Mesothelial cell of epicardium (in vitro differentiated cells): Measurements from ENCODE around the gene MAGI1. TPM values are rescaled to one million over a fixed set of nuclear protein-coding genes. Genes with fewer than 3 reads are reported as not detected.

Experiments used
- DNase-seq, 2 experiments: peaks; one replicate each; pipeline ENCODE4 v3.0.0; 2021; ENCODE audit warnings: low spot score in 2 of 2; ENCODE audit not compliant: unreplicated experiment in 2 of 2
- H3K27ac Mint-ChIP-seq: 2 replicates; pipeline ENCODE4 v1.8.0; 2021; ENCODE audit warnings: mixed read lengths
- H3K27me3 Mint-ChIP-seq: 2 replicates; pipeline ENCODE4 v1.8.0; 2021; ENCODE audit warnings: low read depth, mixed read lengths
- H3K36me3 Mint-ChIP-seq: 2 replicates; pipeline ENCODE4 v1.8.0; 2021; ENCODE audit warnings: mixed read lengths
- H3K4me1 Mint-ChIP-seq: 2 replicates; pipeline ENCODE4 v1.8.0; 2021; ENCODE audit warnings: mixed read lengths
- H3K4me3 Mint-ChIP-seq: 2 replicates; pipeline ENCODE4 v1.8.0; 2021; ENCODE audit warnings: mild to moderate bottlenecking, moderate library complexity, mixed read lengths
- H3K9me3 Mint-ChIP-seq: 2 replicates; pipeline ENCODE4 v1.8.0; 2021; ENCODE audit warnings: mixed read lengths
- total RNA-seq: library from RNA; stranded (reverse); gene quantifications from 3 replicates; pipeline ENCODE4 v1.2.1, GENCODE V29; 2021
- TF ChIP-seq, protein P1 (sequence below): fragments of 200-600 bp; sonication (generic); IDR thresholded peaks from one replicate; pipeline ENCODE4 v1.5.0; 2021; ENCODE audit warnings: antibody characterized with exemption; ENCODE audit not compliant: unreplicated experiment

MAGI1 gene
- total RNA-seq, 1 donor from 2014 or later = 65.6 TPM

DNA sequence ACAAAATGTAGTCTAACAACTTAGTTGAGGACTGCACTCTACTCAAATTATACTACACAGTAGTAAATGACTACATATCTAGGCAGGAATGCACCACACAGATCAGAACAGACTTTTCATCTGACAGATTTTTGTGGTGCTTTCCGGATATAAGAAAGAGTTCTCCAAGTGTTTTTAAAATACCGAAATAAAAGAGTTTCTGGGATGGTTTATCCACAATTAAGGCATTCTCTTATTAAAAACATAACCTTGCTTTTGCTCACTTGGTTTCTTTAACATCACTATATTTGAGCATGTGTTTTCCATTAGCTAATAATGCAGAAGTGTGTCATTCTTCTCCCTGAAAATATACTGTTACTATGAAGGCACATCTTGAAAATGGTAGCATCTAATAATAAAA lies 132.9 kb downstream of the MAGI1 start:
- no peak for DNase-seq
- Mint-ChIP-seq H3K4me1 (peaks cover 28% of the 10 kb centered on the region), H3K27me3 (no peaks in the 10 kb centered on the region), H3K36me3 (no peaks in the 10 kb centered on the region), H3K9me3 (no peaks in the 10 kb centered on the region), H3K27ac (peak overlapping the region; percentile 74), H3K4me3 (no peak overlapping the region)
- TF ChIP-seq, protein P1, sequence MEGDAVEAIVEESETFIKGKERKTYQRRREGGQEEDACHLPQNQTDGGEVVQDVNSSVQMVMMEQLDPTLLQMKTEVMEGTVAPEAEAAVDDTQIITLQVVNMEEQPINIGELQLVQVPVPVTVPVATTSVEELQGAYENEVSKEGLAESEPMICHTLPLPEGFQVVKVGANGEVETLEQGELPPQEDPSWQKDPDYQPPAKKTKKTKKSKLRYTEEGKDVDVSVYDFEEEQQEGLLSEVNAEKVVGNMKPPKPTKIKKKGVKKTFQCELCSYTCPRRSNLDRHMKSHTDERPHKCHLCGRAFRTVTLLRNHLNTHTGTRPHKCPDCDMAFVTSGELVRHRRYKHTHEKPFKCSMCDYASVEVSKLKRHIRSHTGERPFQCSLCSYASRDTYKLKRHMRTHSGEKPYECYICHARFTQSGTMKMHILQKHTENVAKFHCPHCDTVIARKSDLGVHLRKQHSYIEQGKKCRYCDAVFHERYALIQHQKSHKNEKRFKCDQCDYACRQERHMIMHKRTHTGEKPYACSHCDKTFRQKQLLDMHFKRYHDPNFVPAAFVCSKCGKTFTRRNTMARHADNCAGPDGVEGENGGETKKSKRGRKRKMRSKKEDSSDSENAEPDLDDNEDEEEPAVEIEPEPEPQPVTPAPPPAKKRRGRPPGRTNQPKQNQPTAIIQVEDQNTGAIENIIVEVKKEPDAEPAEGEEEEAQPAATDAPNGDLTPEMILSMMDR = no peak

DNA sequence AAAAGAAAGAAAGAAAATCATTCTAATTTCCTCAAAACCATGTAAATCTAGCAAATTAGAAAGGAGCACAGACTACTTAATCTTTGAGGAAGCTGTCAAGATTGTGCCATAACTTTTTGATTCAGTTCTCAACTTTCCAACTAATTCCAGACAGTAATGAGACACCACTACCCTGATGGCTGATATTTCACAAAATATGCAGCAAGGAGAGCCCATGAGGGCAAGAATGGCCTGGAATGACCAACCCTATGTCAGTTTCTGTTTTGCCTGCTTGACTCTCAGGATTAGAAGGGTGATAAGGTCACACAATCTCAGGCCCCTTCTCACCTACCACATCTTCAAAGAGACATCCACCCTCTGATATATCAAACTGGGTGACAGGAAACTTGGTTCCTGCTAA lies 134.7 kb downstream of the MAGI1 start:
- Mint-ChIP-seq H3K9me3 (no peaks in the 10 kb centered on the region), H3K4me3 (no peak overlapping the region), H3K4me1 (peaks cover 42% of the 10 kb centered on the region), H3K27me3 (no peaks in the 10 kb centered on the region), H3K36me3 (no peaks in the 10 kb centered on the region), H3K27ac (no peak overlapping the region)
- no peak for DNase-seq
- TF ChIP-seq, protein P1 = no peak

DNA sequence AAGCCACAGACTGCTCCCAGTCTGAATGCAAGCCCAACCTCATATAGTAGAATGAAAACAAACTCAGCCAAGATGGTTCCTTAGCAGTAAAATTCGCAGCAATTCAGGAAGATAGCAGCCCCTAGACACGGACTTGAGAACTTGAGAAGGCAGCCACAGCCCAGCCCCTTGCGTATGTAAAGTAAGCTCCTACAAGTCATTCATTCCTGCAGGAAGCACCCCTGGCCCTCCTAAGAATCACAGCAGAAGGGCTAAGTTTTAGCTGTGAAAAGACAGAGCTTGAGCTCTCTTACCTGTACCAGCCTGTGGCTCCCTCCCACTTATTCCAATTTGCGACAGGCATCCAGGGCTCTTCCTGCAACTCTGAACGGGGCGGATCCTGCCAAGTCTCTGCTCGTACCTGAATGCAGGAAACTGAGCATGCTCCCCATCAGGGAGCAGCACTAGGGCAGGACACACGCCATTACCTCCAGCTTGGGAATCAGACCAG lies 136.4 kb downstream of the MAGI1 start:
- Mint-ChIP-seq H3K4me3 (peak overlapping the region; percentile 64), H3K9me3 (no peaks in the 10 kb centered on the region), H3K27ac (peak overlapping the region; percentile 96), H3K4me1 (peaks cover 42% of the 10 kb centered on the region), H3K36me3 (no peaks in the 10 kb centered on the region), H3K27me3 (no peaks in the 10 kb centered on the region)
- peak; percentile 22 to 43 for DNase-seq
- TF ChIP-seq, protein P1 = no peak

DNA sequence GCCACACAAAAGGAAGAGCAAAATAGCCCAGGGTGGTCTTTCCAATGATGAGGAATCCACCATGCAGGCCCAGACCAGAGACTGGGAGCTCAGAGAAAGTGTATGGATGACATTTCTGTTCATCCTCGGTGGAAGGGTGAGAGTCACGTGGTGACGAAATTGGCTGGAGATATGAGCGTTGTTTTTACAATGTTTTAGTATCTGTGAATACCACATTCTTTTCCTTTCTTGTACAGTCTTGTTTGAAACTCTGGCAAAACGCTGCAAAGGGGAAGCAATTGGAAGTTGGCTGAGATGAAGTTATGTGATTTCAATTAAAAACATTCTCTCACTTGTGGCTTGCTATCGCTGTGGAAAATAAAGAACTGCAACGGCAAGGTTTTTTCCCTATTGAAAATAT lies 137.5 kb downstream of the MAGI1 start:
- Mint-ChIP-seq H3K4me1 (peaks cover 40% of the 10 kb centered on the region), H3K4me3 (peak overlapping the region; percentile 64), H3K36me3 (no peaks in the 10 kb centered on the region), H3K27me3 (no peaks in the 10 kb centered on the region), H3K27ac (peak overlapping the region; percentile 96), H3K9me3 (no peaks in the 10 kb centered on the region)
- TF ChIP-seq, protein P1 = no peak
- no peak for DNase-seq

DNA sequence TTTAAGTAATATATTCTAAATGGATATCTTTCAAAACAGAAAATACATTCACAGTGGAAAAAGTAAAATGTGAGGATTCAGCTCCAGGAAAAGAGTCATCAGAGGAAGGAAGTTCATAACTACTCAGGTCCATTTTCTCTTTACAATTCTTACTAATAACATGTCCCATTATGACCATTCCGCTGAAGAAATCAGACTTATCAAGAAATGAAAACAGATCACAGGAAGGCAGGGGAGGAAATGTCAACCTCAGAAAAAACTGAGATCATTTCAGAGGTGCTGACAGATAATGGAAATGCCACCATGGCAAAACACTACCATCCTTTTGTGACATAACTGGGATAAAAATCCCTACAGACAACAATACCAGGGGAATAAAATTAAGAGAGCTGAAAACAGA lies 139.5 kb downstream of the MAGI1 start:
- Mint-ChIP-seq H3K4me1 (peaks cover 33% of the 10 kb centered on the region), H3K27me3 (no peaks in the 10 kb centered on the region), H3K27ac (no peak overlapping the region), H3K4me3 (no peak overlapping the region), H3K9me3 (no peaks in the 10 kb centered on the region), H3K36me3 (no peaks in the 10 kb centered on the region)
- DNase-seq = no peak
- TF ChIP-seq, protein P1 = no peak

DNA sequence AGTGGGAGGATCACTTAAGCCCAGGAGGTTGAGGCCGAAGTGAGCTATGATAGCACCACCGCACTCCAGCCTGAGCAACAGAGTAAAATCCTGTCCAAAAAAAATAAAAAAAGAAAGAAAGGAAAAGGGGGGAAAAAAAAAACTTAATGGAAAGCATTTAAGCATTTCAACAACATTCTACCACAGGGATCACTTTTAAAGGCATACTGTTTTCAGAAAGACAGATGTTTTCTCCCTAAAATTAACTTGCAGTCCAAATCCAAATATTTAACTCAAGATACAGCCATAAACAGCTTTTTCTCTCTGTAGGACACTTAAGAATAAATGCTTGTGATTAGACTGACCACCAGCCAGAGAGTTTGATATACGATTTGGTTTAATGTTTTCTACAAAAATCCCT lies 141.0 kb downstream of the MAGI1 start:
- Mint-ChIP-seq H3K27ac (no peak overlapping the region), H3K4me3 (no peak overlapping the region), H3K27me3 (no peaks in the 10 kb centered on the region), H3K9me3 (no peaks in the 10 kb centered on the region), H3K4me1 (peaks cover 35% of the 10 kb centered on the region), H3K36me3 (no peaks in the 10 kb centered on the region)
- no peak for DNase-seq
- TF ChIP-seq, protein P1 = no peak
